Measurements from ENCODE around the gene AIP. TPM values are rescaled to one million over a fixed set of nuclear protein-coding genes. Genes with fewer than 3 reads are reported as not detected.

Gene AIP
- total and polyA plus RNA-seq, 9 of the 15 experiments (the other 6 are each of a cell fraction or from before 2014, with no cell fraction given) = 5.2 to 92.5 (median 52.7) TPM

DNA sequence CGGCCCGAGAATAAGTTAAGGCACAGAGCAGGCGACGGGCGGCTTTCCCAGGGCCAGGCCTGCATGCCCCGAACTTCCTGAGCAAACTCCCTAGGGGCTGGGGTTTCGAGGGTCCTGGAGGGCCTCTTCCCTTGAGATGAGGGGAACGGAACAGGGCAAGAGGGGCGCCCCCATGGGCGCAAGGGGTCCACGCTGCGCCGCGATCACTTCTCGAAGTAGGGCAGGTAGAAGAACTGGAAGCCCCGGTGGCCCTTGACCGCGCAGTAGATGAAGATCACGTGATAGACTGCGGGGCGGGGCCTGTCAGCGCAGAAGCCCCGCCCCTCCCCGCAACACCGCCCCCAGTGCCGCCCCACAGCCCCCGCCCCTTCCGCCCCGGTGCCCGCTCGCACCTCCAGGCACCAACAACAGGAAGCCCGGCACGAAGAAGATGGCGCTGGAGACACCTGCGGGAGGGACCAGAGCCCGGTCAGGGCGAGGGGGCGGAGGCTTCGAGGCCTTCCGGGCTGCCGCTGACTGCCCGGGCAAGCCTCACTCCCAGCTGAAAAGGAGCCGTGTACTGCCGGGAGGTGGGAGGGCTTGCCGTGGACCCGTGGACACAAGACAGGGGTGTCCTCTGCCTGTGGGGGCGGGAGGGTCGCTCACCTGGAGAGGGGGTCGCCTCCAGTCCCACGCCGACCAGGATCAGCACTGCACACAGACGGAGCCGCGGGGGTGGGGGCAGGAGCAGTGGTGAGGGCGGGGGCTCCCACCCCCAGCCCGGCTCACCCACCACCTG lies 18.2 kb upstream of the AIP start (continued):
- TF ChIP-seq, protein P1, sequence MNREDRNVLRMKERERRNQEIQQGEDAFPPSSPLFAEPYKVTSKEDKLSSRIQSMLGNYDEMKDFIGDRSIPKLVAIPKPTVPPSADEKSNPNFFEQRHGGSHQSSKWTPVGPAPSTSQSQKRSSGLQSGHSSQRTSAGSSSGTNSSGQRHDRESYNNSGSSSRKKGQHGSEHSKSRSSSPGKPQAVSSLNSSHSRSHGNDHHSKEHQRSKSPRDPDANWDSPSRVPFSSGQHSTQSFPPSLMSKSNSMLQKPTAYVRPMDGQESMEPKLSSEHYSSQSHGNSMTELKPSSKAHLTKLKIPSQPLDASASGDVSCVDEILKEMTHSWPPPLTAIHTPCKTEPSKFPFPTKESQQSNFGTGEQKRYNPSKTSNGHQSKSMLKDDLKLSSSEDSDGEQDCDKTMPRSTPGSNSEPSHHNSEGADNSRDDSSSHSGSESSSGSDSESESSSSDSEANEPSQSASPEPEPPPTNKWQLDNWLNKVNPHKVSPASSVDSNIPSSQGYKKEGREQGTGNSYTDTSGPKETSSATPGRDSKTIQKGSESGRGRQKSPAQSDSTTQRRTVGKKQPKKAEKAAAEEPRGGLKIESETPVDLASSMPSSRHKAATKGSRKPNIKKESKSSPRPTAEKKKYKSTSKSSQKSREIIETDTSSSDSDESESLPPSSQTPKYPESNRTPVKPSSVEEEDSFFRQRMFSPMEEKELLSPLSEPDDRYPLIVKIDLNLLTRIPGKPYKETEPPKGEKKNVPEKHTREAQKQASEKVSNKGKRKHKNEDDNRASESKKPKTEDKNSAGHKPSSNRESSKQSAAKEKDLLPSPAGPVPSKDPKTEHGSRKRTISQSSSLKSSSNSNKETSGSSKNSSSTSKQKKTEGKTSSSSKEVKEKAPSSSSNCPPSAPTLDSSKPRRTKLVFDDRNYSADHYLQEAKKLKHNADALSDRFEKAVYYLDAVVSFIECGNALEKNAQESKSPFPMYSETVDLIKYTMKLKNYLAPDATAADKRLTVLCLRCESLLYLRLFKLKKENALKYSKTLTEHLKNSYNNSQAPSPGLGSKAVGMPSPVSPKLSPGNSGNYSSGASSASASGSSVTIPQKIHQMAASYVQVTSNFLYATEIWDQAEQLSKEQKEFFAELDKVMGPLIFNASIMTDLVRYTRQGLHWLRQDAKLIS (CRISPR knock-in tag; IDR thresholded peaks at IDR 0.05) = no peak
- TF ChIP-seq, protein P2, sequence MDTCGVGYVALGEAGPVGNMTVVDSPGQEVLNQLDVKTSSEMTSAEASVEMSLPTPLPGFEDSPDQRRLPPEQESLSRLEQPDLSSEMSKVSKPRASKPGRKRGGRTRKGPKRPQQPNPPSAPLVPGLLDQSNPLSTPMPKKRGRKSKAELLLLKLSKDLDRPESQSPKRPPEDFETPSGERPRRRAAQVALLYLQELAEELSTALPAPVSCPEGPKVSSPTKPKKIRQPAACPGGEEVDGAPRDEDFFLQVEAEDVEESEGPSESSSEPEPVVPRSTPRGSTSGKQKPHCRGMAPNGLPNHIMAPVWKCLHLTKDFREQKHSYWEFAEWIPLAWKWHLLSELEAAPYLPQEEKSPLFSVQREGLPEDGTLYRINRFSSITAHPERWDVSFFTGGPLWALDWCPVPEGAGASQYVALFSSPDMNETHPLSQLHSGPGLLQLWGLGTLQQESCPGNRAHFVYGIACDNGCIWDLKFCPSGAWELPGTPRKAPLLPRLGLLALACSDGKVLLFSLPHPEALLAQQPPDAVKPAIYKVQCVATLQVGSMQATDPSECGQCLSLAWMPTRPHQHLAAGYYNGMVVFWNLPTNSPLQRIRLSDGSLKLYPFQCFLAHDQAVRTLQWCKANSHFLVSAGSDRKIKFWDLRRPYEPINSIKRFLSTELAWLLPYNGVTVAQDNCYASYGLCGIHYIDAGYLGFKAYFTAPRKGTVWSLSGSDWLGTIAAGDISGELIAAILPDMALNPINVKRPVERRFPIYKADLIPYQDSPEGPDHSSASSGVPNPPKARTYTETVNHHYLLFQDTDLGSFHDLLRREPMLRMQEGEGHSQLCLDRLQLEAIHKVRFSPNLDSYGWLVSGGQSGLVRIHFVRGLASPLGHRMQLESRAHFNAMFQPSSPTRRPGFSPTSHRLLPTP (IDR thresholded peaks at IDR 0.05; ENCODE audit: borderline replicate concordance, extremely low read depth, insufficient read length) = no peak
- no peak for TF ChIP-seq SETDB1 (IDR thresholded peaks at IDR 0.05; ENCODE audit: low read length)
- no peak for TF ChIP-seq DMBX1 (CRISPR knock-in tag; IDR thresholded peaks at IDR 0.05; ENCODE audit: borderline replicate concordance)
- no peak for TF ChIP-seq MTA2 (IDR thresholded peaks at IDR 0.05; ENCODE audit: low read depth)
- TF ChIP-seq PHB2 (IDR thresholded peaks at IDR 0.05; ENCODE audit: low read depth) = no peak
- TF ChIP-seq ESRRB (CRISPR knock-in tag; IDR thresholded peaks at IDR 0.05; ENCODE audit: borderline replicate concordance) = no peak
- TF ChIP-seq ERF (CRISPR knock-in tag; IDR thresholded peaks at IDR 0.05) = no peak; the same call in 1 of the 2 replicates
- TF ChIP-seq NONO (IDR thresholded peaks at IDR 0.05; ENCODE audit: low read depth in 2 of 2, low read length in 1 of 2) = no peak
- peak; percentile 37 to 41; a peak in 2 of 4 replicates for TF ChIP-seq NRF1 (conservative IDR thresholded peaks at IDR 0.05 in 1 of 2, IDR thresholded peaks at IDR 0.05 in 1 of 2)
- TF ChIP-seq ZC3H8 (IDR thresholded peaks at IDR 0.05) = no peak
- TF ChIP-seq ADNP (tag; IDR thresholded peaks at IDR 0.05) = no peak
- no peak for TF ChIP-seq ELF2 (CRISPR knock-in tag; IDR thresholded peaks at IDR 0.05)
- no peak for TF ChIP-seq RFX7 (CRISPR knock-in tag; IDR thresholded peaks at IDR 0.05)
- TF ChIP-seq, protein P3, sequence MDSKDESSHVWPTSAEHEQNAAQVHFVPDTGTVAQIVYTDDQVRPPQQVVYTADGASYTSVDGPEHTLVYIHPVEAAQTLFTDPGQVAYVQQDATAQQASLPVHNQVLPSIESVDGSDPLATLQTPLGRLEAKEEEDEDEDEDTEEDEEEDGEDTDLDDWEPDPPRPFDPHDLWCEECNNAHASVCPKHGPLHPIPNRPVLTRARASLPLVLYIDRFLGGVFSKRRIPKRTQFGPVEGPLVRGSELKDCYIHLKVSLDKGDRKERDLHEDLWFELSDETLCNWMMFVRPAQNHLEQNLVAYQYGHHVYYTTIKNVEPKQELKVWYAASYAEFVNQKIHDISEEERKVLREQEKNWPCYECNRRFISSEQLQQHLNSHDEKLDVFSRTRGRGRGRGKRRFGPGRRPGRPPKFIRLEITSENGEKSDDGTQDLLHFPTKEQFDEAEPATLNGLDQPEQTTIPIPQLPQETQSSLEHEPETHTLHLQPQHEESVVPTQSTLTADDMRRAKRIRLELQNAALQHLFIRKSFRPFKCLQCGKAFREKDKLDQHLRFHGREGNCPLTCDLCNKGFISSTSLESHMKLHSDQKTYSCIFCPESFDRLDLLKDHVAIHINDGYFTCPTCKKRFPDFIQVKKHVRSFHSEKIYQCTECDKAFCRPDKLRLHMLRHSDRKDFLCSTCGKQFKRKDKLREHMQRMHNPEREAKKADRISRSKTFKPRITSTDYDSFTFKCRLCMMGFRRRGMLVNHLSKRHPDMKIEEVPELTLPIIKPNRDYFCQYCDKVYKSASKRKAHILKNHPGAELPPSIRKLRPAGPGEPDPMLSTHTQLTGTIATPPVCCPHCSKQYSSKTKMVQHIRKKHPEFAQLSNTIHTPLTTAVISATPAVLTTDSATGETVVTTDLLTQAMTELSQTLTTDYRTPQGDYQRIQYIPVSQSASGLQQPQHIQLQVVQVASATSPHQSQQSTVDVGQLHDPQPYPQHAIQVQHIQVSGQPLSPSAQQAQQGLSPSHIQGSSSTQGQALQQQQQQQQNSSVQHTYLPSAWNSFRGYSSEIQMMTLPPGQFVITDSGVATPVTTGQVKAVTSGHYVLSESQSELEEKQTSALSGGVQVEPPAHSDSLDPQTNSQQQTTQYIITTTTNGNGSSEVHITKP (IDR thresholded peaks at IDR 0.05; ENCODE audit: partially characterized antibody) = no peak
- TF ChIP-seq, protein P4, sequence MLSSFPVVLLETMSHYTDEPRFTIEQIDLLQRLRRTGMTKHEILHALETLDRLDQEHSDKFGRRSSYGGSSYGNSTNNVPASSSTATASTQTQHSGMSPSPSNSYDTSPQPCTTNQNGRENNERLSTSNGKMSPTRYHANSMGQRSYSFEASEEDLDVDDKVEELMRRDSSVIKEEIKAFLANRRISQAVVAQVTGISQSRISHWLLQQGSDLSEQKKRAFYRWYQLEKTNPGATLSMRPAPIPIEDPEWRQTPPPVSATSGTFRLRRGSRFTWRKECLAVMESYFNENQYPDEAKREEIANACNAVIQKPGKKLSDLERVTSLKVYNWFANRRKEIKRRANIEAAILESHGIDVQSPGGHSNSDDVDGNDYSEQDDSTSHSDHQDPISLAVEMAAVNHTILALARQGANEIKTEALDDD (IDR thresholded peaks at IDR 0.05) = no peak
- TF ChIP-seq ZNF282 (CRISPR knock-in tag; IDR thresholded peaks at IDR 0.05) = no peak

Measured in K562 (cell line).